ENCODE measurements around the gene PUM2.
"Not testable (repeated sequence)": the region's sequence is repeated elsewhere in the genome, so short reads cannot be mapped to it uniquely, and the experiment has no call there.

PUM2 gene

DNA sequence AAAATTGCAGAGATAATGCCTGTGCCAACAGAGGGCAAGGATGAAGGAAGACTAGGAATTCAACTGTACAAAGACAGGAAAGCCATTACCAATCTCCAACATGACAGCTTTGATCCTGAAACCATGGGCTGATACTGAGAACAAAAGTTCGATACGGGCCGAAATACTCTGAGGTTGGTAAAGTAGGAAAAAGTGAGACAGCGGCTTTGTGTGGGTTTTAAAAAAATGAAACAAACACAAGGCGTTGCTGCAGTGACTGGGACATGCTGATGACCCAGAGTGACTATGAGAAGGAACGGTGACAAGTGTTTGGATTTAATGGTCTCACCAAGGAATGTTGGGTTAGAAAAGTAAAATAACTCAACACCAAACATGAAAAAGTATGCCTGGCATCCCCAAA, 101.5 kb downstream of the PUM2 start:
- no peak for FAIRE-seq
- no peak for TF ChIP-seq CTCF (IDR thresholded peaks at IDR 0.05; ENCODE audit: insufficient read depth, missing control alignments)
- no peak for DNase-seq (ENCODE audit: insufficient read length, low spot score)

- FAIRE-seq, result no peak
- no peak for DNase-seq (ENCODE audit: insufficient read length, low spot score)
- no peak for TF ChIP-seq CTCF (IDR thresholded peaks at IDR 0.05; ENCODE audit: insufficient read depth, missing control alignments)
Measured at GRCh38 chr2:20247084-20247483, 103.6 kb downstream of the PUM2 start.

- not testable (repeated sequence) for DNase-seq (ENCODE audit: insufficient read length, low spot score); FAIRE-seq
Measured at GRCh38 chr2:20243637-20244036, 107.0 kb downstream of the PUM2 start.

DNA sequence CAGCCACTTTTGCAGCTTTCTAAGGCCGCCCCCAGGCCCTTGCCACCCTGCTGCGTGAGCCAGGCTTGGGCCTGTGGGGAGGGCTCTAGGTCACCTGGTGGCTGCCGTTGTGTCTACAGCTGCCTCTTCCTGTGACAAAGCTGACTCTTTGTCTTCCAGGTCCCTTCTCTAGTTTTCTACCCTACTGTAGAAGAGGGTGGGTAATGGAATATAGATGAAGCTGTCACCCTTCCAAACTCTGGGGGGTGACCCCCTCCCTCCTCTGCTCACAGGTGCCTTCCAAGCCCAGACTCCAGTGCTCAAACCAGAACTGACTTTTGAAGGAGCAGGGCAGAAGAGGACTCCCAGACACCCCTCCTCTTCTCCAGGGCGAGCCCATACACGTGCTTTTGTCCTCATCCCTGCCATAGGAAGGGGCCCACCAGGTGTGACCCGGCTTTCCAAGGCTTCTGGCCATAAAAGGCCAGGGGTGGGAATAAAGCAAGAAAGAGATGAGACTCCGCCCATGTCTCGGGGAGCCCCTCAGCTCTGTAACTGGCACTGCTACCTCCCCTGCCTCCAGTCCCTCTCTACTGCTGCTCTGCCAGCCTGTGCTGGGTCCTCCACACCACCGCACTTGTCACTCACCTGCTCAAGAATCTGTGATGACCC, 107.8 kb downstream of the PUM2 start:
- DNase-seq (ENCODE audit: insufficient read length, low spot score), result no peak
- TF ChIP-seq CTCF (IDR thresholded peaks at IDR 0.05; ENCODE audit: insufficient read depth, missing control alignments), result no peak
- FAIRE-seq, result no peak

GRCh38 chr2:20241973-20242726, 108.5 kb downstream of the PUM2 start:
- FAIRE-seq, result no peak
- TF ChIP-seq CTCF (IDR thresholded peaks at IDR 0.05; ENCODE audit: insufficient read depth, missing control alignments), result peak; percentile 1
- no peak for DNase-seq (ENCODE audit: insufficient read length, low spot score)

DNA sequence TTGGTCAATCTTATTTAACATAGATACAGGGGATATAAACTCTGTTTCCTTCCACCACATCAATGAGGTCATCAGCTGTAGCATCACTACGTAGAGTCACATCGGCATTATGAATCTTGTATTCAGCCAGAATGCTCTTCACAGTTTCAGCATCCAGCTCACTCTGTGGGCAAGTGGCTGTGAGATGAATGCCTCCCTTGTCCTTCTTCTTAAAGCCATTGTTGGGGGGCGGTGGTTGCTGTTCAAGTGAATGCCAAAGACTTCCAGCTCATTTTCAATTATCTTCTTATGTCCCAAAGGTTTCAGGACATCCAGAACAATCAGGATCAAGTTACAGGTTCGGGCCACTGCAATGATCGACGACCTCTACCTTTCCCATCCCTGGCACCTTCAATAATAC, 110.4 kb downstream of the PUM2 start:
- not testable (repeated sequence) for DNase-seq (ENCODE audit: insufficient read length, low spot score); FAIRE-seq

DNA sequence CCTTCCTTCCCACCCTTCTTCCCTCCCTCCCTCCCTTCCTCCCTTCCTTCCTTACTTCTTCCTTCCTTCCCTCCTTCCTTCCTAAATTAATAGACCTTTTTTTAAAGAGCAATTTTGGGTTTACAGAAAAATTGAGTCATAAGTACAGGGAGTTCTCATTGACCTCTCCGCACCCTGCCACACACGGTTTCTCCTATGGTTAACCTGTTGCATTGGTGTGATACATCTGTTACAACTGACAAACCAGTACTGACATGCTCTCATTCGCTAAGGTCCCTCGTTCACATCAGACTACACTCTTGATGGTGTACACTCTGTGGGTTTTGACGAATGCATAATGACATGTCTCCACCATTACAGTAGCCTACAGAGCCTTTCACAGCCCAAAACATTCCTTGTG, 114.1 kb downstream of the PUM2 start:
- FAIRE-seq (no peak), DNase-seq (ENCODE audit: insufficient read length, low spot score) (no peak)
- no peak for TF ChIP-seq CTCF (IDR thresholded peaks at IDR 0.05; ENCODE audit: insufficient read depth, missing control alignments)

DNA sequence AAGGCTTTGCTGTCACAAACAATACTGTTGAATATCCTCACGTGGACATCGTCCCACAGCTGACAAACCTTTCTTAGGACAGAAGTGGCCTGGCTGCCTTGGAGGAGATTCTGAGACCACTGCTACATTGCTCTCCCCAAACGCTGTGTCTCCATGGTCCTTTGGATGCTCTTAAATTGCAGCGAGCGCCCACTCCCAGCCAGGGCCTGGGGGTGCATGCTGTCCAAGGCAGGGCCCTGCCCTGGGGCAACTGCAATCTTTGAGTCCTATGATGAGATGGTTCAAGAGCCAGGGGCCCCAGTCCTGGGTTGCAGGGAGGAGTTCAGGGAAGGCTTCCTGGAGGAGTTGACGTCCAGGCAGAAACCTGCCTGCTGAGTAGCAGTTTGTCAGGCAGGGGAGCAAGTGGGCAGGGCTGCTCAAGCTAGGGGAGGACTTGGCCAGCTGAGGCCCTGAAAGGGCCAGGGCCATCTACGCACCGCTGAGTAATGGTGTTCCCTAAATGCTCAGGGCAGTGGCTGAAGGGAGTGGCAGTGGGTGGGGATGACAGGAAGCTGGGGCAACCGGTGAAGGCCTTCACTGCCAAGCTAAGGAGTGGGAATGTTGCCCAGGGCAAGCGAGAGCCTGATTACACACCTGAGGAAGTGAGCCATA, 114.9 kb downstream of the PUM2 start:
- FAIRE-seq (no peak), DNase-seq (ENCODE audit: insufficient read length, low spot score) (no peak)
- TF ChIP-seq CTCF (IDR thresholded peaks at IDR 0.05; ENCODE audit: insufficient read depth, missing control alignments), result no peak

DNA sequence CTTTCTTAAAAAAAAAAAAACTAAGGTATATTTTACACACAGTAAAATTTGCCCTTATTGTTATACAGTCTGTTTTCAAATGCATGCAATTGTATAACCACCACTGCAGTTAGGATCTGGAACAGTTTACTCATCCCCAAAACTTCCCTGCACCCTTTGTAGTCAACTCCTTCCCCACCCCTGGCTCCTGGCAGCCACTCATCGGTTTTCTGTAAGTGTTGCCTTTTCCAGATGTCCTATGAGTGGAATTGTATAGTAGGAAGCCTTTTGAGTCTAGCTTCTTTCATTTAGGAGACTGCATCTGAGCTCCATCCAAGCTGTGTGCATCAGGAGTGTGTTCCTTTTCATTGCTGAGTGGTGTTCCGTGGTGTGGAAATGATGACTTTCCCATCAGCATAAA, 116.0 kb downstream of the PUM2 start:
- FAIRE-seq; DNase-seq (ENCODE audit: insufficient read length, low spot score): not testable (repeated sequence)
